SH-SY5Y (cell line): ENCODE results near the gene HAT1.
A peak's percentile ranks its signal among the peaks of the same experiment; 100 is the strongest.

Experiments
- GATA2 ChIP-seq: IDR thresholded peaks from 2 replicates; pipeline ENCODE4 v1.6.1; 2011; ENCODE audit warnings: mild to moderate bottlenecking, low read depth, low read length
- GATA3 ChIP-seq: IDR thresholded peaks from 2 replicates; pipeline ENCODE4 v1.6.1; 2011; ENCODE audit warnings: low read depth, mild to moderate bottlenecking, low read length, moderate library complexity

Gene HAT1

GRCh38 chr2:171956135-171956825 is 34.0 kb downstream of the HAT1 start:
- TF ChIP-seq GATA2 (no peak), GATA3 (no peak)

- no peak for TF ChIP-seq GATA3
- no peak for TF ChIP-seq GATA2
Observed at GRCh38 chr2:171957061-171957460, 34.8 kb downstream of the HAT1 start.

- TF ChIP-seq GATA3 (no peak), GATA2 (no peak)
Observed at GRCh38 chr2:171958475-171958874, 36.2 kb downstream of the HAT1 start.

- no peak for TF ChIP-seq GATA3
- TF ChIP-seq GATA2, result no peak
Observed at GRCh38 chr2:171959998-171960397, 37.7 kb downstream of the HAT1 start.

- TF ChIP-seq GATA2, result no peak
- no peak for TF ChIP-seq GATA3
Observed at GRCh38 chr2:171960570-171960969, 38.3 kb downstream of the HAT1 start.

GRCh38 chr2:171963198-171963597 is 40.9 kb downstream of the HAT1 start:
- TF ChIP-seq GATA2 (no peak), GATA3 (no peak)

- TF ChIP-seq GATA2, result no peak
- TF ChIP-seq GATA3, result no peak
Observed at GRCh38 chr2:171964308-171964707, 42.0 kb downstream of the HAT1 start.

- TF ChIP-seq GATA2, result no peak
- no peak for TF ChIP-seq GATA3
Observed at GRCh38 chr2:171965238-171965637, 43.0 kb downstream of the HAT1 start.

- TF ChIP-seq GATA3, result no peak
- TF ChIP-seq GATA2, result no peak
Observed at GRCh38 chr2:171965661-171966060, 43.4 kb downstream of the HAT1 start.

GRCh38 chr2:171966235-171966634 is 44.0 kb downstream of the HAT1 start:
- TF ChIP-seq GATA3 (no peak), GATA2 (no peak)

- TF ChIP-seq GATA3 (no peak), GATA2 (no peak)
Observed at GRCh38 chr2:171966688-171967087, 44.4 kb downstream of the HAT1 start.

- TF ChIP-seq GATA3 (no peak), GATA2 (no peak)
Observed at GRCh38 chr2:171968509-171968908, 46.2 kb downstream of the HAT1 start.

- TF ChIP-seq GATA3, result no peak
- no peak for TF ChIP-seq GATA2
Observed at GRCh38 chr2:171972329-171972982, 50.2 kb downstream of the HAT1 start.

- TF ChIP-seq GATA3 (no peak), GATA2 (no peak)
Observed at GRCh38 chr2:171979103-171979502, 56.8 kb downstream of the HAT1 start.

GRCh38 chr2:171985076-171985475 is 62.8 kb downstream of the HAT1 start:
- TF ChIP-seq GATA3 (peak; percentile 36; the same call in 1 of the 2 replicates), GATA2 (peak; percentile 40; the same call in 1 of the 2 replicates)

GRCh38 chr2:171986778-171987177 is 64.5 kb downstream of the HAT1 start:
- no peak for TF ChIP-seq GATA3
- no peak for TF ChIP-seq GATA2
